Measurements from ENCODE around the gene ZBTB7B.

DNA sequence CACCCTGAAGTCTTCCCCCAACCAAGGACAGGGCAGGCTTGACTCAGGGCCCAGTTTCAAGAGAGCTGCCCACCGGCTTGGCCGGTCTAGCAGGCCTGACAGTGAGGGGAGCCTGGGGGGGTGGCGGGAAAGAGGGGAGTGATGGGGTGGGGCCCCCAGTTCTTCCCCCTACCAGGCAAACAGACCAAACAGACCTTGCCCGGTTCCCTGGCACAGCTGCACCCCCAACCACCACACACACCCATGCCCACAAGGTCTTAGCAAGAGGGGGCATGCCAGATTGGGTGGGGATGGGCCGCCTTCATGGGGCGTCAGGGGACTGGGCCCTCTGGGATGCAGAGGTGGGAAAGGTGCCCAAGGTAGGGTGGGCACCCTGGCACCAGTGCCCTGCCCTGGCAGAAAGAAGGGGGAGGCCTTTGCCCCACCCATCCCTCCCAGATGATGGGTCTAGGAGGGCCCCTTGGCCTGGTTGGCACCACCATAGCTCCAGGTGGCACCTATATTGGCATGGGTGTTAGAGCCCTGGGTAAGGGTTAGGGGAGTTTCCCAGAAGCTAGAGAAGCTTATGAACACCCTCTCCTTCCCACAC lies 8.9 kb downstream of the ZBTB7B start:
- TF ChIP-seq JUNB (IDR thresholded peaks at IDR 0.05) (no peak), EP300 (IDR thresholded peaks at IDR 0.05) (no peak), RAD21 (conservative IDR thresholded peaks at IDR 0.05 in 1 of 2, IDR thresholded peaks at IDR 0.05 in 1 of 2) (no peak), RCOR1 (IDR thresholded peaks at IDR 0.05; ENCODE audit: low read depth, low read length) (no peak), POLR2A (IDR thresholded peaks at IDR 0.05; ENCODE audit: low read length) (no peak), MAZ (IDR thresholded peaks at IDR 0.05; ENCODE audit: borderline replicate concordance, low read depth, low read length) (no peak), RFX5 (IDR thresholded peaks at IDR 0.05) (no peak), CEBPB (IDR thresholded peaks at IDR 0.05) (no peak)
- TF ChIP-seq, protein P1, sequence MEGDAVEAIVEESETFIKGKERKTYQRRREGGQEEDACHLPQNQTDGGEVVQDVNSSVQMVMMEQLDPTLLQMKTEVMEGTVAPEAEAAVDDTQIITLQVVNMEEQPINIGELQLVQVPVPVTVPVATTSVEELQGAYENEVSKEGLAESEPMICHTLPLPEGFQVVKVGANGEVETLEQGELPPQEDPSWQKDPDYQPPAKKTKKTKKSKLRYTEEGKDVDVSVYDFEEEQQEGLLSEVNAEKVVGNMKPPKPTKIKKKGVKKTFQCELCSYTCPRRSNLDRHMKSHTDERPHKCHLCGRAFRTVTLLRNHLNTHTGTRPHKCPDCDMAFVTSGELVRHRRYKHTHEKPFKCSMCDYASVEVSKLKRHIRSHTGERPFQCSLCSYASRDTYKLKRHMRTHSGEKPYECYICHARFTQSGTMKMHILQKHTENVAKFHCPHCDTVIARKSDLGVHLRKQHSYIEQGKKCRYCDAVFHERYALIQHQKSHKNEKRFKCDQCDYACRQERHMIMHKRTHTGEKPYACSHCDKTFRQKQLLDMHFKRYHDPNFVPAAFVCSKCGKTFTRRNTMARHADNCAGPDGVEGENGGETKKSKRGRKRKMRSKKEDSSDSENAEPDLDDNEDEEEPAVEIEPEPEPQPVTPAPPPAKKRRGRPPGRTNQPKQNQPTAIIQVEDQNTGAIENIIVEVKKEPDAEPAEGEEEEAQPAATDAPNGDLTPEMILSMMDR (IDR thresholded peaks at IDR 0.05), result no peak
- TF ChIP-seq, protein P2, sequence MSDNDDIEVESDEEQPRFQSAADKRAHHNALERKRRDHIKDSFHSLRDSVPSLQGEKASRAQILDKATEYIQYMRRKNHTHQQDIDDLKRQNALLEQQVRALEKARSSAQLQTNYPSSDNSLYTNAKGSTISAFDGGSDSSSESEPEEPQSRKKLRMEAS (IDR thresholded peaks at IDR 0.05), result no peak

All from A549 (cell line).